ENCODE measurements around the gene MAGEA2B.

DNA sequence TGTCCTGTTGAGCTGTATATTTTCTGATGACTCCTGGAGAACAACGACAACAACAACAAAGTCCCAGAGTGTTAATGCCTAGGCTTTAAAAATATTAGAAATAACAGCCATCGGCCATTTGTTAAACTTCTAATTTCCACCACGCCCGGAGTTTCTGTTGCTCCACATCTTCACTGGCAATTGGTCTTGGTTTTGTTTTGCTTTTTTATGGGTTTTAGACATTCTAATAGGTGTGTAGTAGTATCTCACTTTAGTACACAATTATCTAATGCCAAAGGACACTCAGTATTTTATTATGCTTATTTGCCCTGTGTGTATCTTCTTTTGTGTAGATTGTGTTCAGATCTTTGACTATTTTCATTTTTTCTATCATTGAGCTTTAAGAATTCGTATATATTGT, 24.1 kb downstream of the MAGEA2B start:
- no peak for TF ChIP-seq NRF1 (IDR thresholded peaks at IDR 0.05; ENCODE audit: low read depth, low read length)
- TF ChIP-seq, protein P1, sequence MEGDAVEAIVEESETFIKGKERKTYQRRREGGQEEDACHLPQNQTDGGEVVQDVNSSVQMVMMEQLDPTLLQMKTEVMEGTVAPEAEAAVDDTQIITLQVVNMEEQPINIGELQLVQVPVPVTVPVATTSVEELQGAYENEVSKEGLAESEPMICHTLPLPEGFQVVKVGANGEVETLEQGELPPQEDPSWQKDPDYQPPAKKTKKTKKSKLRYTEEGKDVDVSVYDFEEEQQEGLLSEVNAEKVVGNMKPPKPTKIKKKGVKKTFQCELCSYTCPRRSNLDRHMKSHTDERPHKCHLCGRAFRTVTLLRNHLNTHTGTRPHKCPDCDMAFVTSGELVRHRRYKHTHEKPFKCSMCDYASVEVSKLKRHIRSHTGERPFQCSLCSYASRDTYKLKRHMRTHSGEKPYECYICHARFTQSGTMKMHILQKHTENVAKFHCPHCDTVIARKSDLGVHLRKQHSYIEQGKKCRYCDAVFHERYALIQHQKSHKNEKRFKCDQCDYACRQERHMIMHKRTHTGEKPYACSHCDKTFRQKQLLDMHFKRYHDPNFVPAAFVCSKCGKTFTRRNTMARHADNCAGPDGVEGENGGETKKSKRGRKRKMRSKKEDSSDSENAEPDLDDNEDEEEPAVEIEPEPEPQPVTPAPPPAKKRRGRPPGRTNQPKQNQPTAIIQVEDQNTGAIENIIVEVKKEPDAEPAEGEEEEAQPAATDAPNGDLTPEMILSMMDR (IDR thresholded peaks at IDR 0.05; ENCODE audit: control extremely low read depth in 1 of 3, insufficient read depth in 1 of 3, low read depth in 1 of 3, low read length in 3 of 3): no peak
- no peak for TF ChIP-seq GTF2F1 (IDR thresholded peaks at IDR 0.05; ENCODE audit: borderline replicate concordance, low read depth, low read length)
- no peak for TF ChIP-seq EP300 (IDR thresholded peaks at IDR 0.05; ENCODE audit: borderline replicate concordance in 1 of 2, low read depth in 2 of 2, low read length in 2 of 2)
- no peak for TF ChIP-seq POLR2AphosphoS5 (IDR thresholded peaks at IDR 0.05; ENCODE audit: low read depth, low read length)
- TF ChIP-seq EZH2 (IDR thresholded peaks at IDR 0.05; ENCODE audit: low read depth, low read length, severe bottlenecking): no peak
- no peak for TF ChIP-seq CEBPB (IDR thresholded peaks at IDR 0.05; ENCODE audit: low read depth, low read length)
- no peak for TF ChIP-seq BRCA1 (IDR thresholded peaks at IDR 0.05; ENCODE audit: low read depth, low read length)
- TF ChIP-seq, protein P2, sequence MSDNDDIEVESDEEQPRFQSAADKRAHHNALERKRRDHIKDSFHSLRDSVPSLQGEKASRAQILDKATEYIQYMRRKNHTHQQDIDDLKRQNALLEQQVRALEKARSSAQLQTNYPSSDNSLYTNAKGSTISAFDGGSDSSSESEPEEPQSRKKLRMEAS (IDR thresholded peaks at IDR 0.05): no peak
- no peak for TF ChIP-seq SIRT6 (IDR thresholded peaks at IDR 0.05; ENCODE audit: low read length)
- no peak for TF ChIP-seq ZNF274 (IDR thresholded peaks at IDR 0.05; ENCODE audit: borderline replicate concordance, extremely low read depth, low read length)
